ENCODE data around the gene C4orf54. TPM values are rescaled to one million over a fixed set of nuclear protein-coding genes. Genes with fewer than 3 reads are reported as not detected.

The C4orf54 gene
- total and polyA plus RNA-seq, 2 of the 4 experiments (the other 2 are of a cell fraction): not detected

DNA sequence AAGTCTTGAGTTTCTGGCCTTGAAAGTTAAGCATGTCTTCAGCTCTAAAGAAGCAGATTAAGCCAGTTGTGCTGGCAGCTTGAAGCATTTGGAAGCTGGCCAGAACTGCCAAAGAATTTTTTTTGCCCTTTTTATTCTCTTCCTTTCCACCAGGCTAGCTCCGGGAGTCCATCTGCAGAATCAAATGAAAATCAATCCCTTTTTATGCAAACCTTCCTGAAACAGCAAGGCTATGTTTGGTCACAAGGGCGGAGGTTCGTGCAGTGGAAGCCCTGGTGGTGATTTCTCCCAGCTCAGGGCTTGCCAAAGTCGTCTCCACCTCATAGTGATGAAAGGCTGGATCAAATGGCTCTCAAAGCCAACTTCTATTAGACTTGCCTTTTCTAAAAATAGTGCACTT, 21.6 kb upstream of the C4orf54 start:
- no peaks in the 10 kb centered on the region for H3K9me3 ChIP-seq (ENCODE audit: control insufficient read depth, insufficient read depth, low read length)
- no peak overlapping the region for H3K14ac ChIP-seq (replicated peaks; ENCODE audit: low read depth, low read length)
- no peaks in the 10 kb centered on the region for H3K4me1 ChIP-seq (ENCODE audit: control insufficient read depth, insufficient read depth, low read length)
- DNase-seq (no peak), ATAC-seq (ENCODE audit: low read depth) (no peak)
- H3K27me3 ChIP-seq (ENCODE audit: control insufficient read depth, insufficient read depth, low read length): peaks cover 2% of the 10 kb centered on the region; the same call in 1 of the 2 replicates
- H3K79me1 ChIP-seq (ENCODE audit: low read depth in 1 of 2, low read length in 2 of 2): no peaks in the 10 kb centered on the region
- H3K9ac ChIP-seq (ENCODE audit: low read depth, low read length): no peak overlapping the region
- no peak overlapping the region for H3K4ac ChIP-seq (ENCODE audit: low read depth, low read length)
- no peak for TF ChIP-seq RAD21 (IDR thresholded peaks at IDR 0.05; ENCODE audit: low read length)
- no peak for TF ChIP-seq CEBPB (IDR thresholded peaks at IDR 0.05; ENCODE audit: low read depth, low read length)
- TF ChIP-seq RCOR1 (IDR thresholded peaks at IDR 0.05; ENCODE audit: insufficient replicate concordance, low read length): no peak
- no peak for TF ChIP-seq POLR2A (IDR thresholded peaks at IDR 0.05; ENCODE audit: low read depth, low read length)
- TF ChIP-seq MAZ (IDR thresholded peaks at IDR 0.05; ENCODE audit: borderline replicate concordance, low read depth, low read length): no peak
- TF ChIP-seq SMC3 (IDR thresholded peaks at IDR 0.05; ENCODE audit: low read depth, low read length): no peak
- no peak for TF ChIP-seq RFX5 (IDR thresholded peaks at IDR 0.05; ENCODE audit: low read depth, low read length)
- TF ChIP-seq NFE2L2 (IDR thresholded peaks at IDR 0.05; ENCODE audit: low read depth, low read length): no peak
- TF ChIP-seq MAFK (IDR thresholded peaks at IDR 0.05; ENCODE audit: low read depth, low read length): no peak
- TF ChIP-seq MXI1 (IDR thresholded peaks at IDR 0.05; ENCODE audit: borderline replicate concordance, low read depth, low read length): no peak
- no peak overlapping the region for H3K4me3 ChIP-seq (ENCODE audit: insufficient read depth, low read depth, low read length)
- no peaks in the 10 kb centered on the region for H3K36me3 ChIP-seq (ENCODE audit: control insufficient read depth, insufficient read depth, low read length)
- in situ Hi-C loops (cut with MboI; ENCODE audit: low sequenced_read_pairs) (no loop called here), dilution Hi-C loops (cut with HindIII; ENCODE audit: low sequenced_read_pairs, unreplicated experiment) (no loop called here), intact Hi-C loops (cut with micrococcal nuclease) (no loop called here)
- H3K4me2 ChIP-seq (ENCODE audit: low read depth, low read length): no peak overlapping the region
- no TSS peak for BruUV-seq (replicated peaks)
- no peak overlapping the region for H4K8ac ChIP-seq (ENCODE audit: low read depth in 2 of 2, low read length in 2 of 2)
- ChIA-PET CTCF (interaction anchor here (0.9 kb wide), 1 partner anchor 18 kb away, joined by 3 read pairs; no protein-coding TSS in a partner anchor), POLR2A (ENCODE audit: unreplicated experiment) (no interaction called here)
- no peak overlapping the region for H2AK5ac ChIP-seq (ENCODE audit: low read depth, low read length)
- H4K5ac ChIP-seq (ENCODE audit: low read depth, low read length): no peak overlapping the region
- H3K27ac ChIP-seq (ENCODE audit: insufficient read depth, low read length): no peak overlapping the region
- no peak overlapping the region for H2BK20ac ChIP-seq (ENCODE audit: low read depth, low read length)
- no peak overlapping the region for H2BK15ac ChIP-seq (ENCODE audit: low read depth, low read length)
- no peaks in the 10 kb centered on the region for H3K9me1 ChIP-seq (ENCODE audit: insufficient read depth, low read length)
- H4K20me1 ChIP-seq (ENCODE audit: insufficient read depth, low read length): no peaks in the 10 kb centered on the region
- no peak overlapping the region for H3K56ac ChIP-seq (ENCODE audit: extremely low read depth, insufficient read depth, low read length)
- no CpG with 5 or more reads among the region's 4 CpGs for WGBS, 2 experiments (ENCODE audit: extremely low coverage in 2 of 2, insufficient read length in 1 of 2)
- H3K23ac ChIP-seq (ENCODE audit: low read depth, low read length): no peak overlapping the region
- H4K91ac ChIP-seq (ENCODE audit: insufficient read depth, low read depth, low read length): no peak overlapping the region
- H2AK9ac ChIP-seq (replicated peaks; ENCODE audit: low read depth, low read length, poor library complexity): no peak overlapping the region
- H2BK120ac ChIP-seq (ENCODE audit: low read depth, low read length): no peak overlapping the region
- no peak overlapping the region for H2AFZ ChIP-seq (replicated peaks; ENCODE audit: low read length, poor library complexity)
- no peak overlapping the region for H3K18ac ChIP-seq (ENCODE audit: low read depth, low read length)
- no peak overlapping the region for H2BK5ac ChIP-seq (ENCODE audit: low read depth, low read length, poor library complexity, severe bottlenecking)

All from IMR-90 (cell line).